ENCODE results near the gene RGL2.
"Not testable (repeated sequence)": the region's sequence is repeated elsewhere in the genome, so short reads cannot be mapped to it uniquely, and the experiment has no call there.

RGL2 gene

DNA sequence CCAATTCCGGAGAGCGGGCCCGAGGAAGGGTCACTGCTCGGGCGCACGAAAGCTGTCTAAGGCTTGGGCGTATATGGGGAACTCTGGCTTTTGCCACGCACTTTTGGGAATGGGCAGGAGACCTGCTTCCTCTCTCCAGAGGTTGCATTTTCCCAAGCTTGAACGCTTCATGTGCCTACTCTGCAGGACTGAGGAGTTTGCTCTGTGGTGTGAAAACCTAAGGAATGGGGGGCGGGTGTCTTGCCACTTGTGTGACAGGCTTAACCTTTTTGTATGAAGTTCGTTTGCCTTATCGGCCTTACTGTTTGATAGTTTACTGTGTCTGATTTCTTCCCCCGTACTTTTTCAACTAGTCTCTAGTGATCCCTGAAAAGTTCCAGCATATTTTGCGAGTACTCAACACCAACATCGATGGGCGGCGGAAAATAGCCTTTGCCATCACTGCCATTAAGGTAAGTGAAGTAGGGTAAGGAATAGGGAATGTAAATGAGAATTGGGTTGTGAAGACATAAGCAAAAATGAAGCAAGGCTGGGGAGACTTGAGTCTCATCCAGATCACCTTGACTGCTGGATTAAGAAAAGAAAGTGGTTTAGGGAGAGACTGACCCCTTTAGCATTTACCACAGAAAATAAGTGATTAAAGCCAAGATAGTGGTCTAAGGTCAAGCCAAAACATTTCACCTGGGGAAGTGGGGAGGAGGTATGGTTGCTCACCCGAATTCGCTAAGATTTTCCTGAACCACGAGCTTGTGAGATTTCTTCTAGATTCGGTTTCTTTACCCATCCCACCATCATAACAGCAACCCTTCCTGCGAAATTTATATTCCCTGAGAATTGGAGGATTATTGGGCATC is 26.2 kb downstream of the RGL2 start:
- DNase-seq: no peak

DNA sequence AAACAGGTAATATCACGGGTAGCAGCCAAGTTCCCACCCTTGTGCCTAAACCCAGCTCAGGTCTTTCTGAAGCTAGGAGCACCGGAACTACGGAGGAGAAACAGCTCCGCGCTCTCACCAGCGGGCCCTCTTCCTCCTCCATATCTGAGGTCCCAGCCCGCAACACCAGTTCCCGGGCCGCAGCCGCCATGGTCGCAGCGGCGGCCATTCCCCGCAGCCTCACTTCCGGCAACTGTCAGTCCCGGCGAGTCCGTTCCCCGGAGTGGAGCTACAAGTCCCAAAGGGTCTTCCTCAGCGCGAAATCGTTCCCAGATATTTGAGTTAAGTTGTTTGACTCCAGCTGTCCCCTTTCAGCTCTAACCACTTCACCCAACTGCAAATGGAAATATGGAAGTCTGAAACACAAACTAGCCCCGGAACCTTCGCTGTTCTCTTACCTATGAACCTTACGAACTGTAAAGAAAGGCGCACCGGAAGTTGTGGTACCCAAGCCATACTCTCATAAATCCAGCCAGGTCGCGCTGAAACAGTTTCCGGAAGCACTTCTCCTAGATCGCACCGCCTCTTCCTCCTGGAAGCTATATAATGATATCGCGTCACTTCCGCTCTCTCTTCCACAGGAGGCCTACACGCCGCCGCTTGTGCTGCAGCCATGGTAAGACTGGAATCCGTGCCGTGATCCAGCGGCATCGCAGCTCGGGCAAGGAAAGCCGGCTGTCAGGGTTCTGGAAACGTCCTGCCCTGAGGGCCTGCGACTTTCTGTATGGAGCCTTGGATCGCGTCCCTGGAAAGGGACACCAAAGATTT is 27.1 kb downstream of the RGL2 start, which contains the start of the genes RPS18 and VPS52:
RPS18 (plus strand) TSS at position 608 of the 807 bp plus-strand sequence; CDS start at position 653, 45 bp downstream.
VPS52 (minus strand) TSS at position 409 of the 807 bp plus-strand sequence; CDS start at position 208, 201 bp downstream.
- DNase-seq: peak; percentile 100

DNA sequence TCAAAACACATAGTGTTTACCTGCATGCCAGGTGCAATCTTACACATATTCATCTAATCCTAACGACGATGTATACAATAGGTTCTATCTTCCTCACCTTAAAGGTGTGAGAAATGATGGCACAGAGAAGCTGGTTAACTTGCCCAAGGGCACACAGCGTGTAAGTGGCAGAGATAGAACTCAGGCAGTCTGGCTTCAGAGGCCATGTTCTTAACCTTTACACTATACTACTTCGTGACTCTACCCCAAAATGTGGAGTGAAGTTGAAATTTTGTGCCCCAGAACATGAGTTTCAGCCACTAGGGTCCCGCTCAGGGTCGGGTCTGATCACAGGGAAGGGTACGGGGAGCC is 27.6 kb downstream of the RGL2 start:
- no peak for DNase-seq

DNA sequence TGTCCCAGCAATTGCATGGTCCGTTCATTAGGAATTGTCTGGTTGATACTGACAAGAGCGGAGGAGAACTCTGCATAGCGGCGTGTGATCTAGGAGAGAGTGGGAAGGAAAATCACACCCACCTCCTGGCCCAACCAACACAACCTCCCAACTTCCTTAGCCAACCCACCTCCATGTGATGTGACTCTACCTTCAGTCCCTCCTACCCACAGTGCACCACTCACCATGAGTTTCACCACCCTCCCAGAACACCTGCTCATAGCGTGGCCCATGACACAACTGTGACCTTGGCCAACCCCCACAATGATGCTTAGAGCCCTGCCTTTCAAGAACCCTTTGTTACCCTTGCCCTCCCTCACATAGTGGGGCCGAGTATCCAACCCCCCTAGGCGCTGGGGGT is 34.7 kb downstream of the RGL2 start:
- no peak for DNase-seq

DNA sequence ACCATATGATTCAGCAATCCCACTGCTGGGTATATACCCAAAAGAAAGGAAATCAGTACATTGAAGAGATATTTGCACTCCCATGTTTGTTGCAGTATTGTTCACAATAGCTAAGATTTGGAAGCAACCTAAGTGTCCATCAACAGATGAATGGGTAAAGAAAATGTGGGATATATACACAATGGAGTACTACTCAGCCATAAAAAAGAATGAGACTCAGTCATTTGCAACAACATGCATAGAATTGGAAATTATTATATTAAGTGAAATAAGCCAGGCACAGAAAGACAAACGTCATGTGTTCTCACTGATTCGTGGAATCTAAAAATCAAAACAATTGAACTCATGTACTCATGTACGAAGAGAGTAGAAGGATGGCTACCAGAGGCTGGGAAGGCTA is 36.3 kb downstream of the RGL2 start:
- not testable (repeated sequence) for DNase-seq

DNA sequence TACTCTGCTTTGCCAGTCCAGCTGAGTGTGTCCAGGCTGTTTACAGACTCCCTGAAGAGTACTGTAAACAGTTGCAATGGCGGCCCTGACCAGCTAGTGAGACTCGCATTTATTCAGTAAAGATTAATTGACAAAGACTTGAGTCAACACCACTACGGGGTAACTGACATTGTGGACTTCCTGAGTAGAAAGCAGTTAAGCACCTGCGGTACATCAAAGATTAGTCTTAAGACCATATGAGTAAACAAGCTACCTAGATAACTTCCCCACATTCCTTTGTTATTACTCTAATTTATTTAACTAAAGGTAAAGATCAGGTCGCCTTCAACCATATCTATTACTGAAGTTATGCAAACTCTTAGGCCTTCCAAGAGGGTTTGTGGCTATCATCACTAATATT is 39.7 kb downstream of the RGL2 start:
- DNase-seq: no peak

DNA sequence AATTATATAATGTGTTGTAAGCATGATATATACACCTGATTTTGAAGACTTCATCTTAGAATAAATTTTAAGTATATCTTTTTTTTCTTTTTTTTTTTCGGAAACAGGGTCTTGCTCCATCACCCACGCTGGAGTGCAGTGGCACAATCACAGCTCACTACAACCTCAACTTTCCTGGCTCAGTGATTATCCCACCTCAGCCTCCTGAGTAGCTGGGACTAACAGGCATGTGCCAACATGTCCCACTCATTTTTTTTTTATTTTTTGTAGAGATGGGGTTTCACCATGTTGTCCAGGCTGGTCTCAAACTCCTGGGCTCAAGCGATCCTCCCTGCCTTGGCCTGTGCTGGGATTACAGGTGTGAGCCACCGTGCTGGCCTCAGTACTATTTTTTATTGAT is 44.2 kb downstream of the RGL2 start:
- DNase-seq: no peak

DNA sequence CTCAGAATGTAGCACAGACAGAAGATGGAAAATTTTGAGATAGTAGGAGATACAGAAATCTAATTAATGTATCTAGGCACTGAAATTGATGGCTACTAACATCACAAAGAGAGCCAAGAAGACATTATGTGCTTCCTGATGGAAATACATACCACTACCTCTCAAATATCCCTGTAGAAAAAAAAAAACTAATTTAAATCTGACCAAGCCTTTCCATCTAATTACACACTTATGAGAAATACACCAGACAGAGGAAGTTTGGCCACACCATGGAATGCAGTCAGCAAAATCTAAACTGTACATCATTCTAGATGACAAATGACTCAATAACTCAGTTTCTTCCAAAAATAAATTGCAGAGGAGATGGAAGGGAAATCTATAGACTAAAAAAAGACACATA is 46.0 kb downstream of the RGL2 start:
- DNase-seq: no peak

DNA sequence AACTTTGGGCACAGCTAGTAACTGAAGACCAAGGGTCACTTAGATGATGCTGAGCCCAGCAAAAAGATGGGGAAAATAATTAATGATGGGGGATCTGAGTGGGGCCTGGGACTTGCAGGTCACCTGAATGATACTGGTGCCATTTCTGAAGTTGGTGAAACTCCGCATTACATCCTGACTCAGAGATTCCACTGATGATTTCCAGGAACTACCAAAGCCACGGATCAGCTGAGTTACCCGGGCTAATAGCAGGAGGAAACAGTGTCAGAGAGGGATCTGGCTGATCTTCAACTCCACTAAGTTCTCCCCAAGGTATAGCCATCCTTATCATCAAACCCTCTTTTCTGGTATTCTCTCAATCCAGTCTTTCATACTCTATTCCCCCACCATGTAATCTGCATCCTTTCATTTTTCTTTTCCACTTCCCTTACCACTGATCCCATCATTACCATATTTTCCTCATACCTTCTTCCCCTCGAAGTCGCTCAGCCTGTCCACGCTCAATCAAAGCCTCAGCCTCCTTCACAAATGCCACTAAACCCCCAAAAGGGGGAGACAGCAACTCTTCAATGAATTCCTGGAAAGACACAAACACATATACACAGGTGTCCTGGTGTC is 47.2 kb downstream of the RGL2 start:
- DNase-seq: no peak

DNA sequence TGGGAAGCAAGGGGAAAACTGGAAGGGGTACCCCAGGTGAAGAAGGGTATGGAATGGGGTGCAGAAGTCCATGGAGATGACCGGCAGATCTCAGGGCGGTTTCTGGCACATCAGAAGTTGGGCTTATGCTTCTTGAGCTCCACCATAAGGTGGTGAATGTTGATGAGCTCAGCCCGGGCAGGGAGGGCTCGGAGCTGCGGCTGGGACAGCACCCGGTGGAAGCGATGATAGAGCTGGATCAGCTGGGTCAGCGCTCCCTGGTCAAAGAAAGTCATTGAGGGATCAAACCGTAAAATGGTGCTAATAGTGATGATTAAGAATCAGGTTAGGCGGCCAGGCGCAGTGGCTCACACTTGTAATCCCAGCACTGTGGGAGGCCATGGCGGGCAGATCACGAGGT is 48.0 kb downstream of the RGL2 start:
- DNase-seq: no peak

DNA sequence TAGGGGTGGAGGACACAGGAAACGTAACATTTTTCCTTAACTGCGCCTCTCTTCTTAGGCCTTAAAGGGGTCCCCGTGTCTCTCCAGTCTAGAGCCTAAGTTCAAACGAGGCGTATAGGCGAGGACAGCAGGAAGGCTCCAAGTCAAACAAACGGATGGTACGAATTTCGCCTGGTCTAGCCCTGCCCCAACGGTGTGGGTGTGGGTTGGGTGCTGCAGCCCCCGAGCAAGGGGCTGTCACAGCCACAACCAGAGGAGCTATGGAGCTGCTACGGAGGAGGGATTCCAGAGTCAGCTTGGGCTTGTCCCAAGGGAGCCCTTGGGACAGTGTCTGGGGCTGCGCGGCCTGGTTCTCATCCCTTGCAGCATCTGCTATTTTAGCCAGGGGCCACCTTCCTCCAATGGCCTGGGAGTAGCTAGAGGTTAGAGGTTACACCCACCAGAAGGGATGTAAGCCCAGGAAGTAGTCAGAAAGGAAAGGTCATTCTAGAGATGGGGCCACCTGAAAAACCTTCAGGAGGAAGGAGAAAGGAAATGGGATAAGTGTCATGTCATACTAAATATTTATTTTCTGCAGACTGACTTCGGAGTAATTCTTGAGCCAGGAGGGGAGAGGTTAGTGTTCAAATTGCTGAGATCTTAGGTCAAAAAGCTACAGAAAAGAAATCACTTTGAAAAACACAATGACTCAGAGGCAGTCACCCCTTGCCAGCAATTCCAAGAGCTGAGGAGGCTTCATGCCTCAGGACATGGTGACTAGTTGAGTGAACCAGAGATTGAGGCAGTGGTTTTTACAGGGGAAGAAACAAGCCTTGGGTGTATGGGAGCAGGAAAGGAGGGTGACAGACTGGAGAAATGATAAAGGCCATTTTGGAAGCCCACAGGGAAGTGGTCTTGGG is 48.8 kb downstream of the RGL2 start:
- DNase-seq: peak; percentile 82

DNA sequence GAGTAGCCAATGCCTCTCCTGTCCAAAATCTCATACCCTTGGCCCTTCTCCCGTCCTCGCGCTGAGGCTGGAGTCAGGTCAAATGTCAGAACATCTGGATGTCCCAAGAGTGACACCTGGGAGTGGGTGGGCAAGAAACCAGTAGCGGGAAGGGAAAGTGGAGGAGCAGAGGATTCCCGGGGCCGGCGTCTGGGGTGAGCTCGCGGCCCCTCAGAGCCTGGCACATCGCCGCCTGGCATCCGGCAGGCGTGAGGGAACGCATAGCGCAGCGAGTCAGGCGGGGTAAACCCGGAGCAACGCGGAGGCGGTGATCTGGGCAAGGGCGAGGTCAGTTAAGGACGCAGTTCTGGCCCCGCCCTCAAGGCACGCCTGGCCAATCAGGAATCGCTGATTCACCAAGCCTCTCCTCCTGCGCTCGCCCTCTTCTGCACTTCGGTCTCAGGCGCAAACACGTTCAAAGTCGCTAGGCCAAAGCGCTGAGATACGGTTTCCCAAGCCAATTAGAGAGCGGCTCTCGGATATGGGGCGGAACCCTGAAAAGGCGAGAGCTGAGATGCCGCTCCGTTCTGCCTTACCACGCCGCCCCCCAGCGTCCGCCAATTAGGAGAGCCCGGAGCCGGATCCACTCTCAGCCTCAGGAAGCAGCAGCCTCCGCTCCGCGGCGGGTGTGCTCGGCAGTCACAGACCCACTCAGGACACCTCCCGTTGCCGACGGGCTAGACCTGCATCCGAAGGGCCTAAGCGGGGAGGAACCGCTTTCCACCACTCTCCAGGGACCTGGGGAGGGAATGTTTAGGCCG is 49.6 kb downstream of the RGL2 start:
- peak; percentile 97 for DNase-seq

DNA sequence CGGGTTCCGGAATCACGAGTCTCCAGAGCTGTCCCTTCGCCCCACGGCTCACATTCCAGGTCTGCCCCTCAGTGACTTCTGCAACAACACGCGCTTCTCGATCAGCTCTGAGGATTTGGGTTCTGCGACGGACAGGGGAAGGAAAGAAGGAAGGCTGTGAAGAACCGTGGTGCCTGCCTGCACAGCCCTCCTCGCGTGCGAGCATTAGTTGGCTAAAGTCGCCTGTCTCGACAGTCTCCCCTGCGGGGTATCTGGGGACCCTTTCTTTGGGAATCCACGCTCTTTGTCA is 50.2 kb downstream of the RGL2 start:
- peak; percentile 45 for DNase-seq

DNA sequence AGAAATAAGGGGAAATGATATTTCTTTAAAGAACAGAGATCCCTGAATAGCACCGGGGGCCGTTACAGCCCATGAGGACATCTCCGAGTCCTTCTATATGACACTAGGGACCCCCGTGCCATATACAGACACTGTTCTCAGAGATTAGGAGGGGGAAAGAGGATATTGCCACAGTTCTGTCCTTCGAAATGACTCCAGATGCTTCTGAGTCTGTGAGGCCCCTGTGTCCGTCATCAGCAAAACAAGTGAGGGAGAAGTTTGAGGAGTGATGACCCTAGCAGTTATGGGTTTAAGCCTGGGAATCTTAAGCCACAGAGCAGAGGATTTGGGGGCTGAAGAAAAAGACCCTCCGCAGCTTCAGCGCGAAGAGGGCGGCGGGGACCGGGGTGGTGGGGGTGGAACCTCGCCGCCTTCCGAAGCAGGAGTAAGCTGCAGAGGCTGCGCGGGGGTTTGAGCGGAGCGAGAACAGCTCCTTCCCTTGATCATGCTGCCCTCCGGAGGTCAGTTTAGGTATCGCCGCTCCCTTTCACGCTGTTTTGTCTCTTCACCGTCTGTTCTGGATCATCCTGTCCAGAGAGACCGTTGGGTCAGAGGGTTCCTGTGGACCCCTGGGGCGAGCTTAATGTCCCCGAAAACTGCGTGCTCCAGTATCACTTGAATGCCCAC is 50.6 kb downstream of the RGL2 start:
- DNase-seq: peak; percentile 60

DNA sequence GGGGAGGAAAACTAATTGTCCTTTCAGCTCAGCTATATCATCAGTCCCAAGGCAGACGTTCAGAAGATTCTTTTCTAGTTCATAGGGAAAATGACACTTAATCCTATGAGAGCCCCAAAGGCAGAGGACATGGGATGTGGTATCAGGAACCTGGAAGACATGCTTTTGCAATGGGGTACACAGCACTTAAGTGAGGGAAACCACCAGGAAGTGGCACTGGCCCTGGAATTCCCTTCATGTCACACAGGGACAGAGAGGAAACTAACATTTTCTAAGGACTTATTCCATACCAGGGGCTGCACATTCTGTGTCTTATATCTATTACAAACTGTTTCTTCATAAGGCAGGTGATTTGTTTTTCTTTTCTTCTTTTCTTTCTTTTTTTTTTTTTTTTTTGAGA is 55.3 kb downstream of the RGL2 start:
- DNase-seq: no peak

DNA sequence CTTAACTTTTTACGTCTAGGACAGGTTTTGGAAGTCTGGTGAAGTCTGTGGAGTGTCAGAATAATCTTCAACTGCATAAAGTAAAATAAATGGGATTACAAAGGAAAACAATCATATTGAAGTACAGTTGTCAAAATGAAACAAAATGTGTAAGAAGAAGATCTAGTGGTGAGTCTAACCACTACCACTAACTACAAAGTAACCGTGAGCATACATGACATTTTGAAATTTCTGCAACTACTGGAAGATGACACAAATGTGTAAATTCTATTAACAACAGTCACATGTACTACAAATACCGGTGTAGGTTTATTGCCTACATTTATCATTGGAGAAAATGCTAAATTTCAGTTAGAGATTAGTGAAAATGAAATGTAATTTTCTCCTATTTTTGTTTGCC is 56.8 kb downstream of the RGL2 start:
- no peak for DNase-seq
